ENCODE measurements around the gene EVI2B.

GRCh38 chr17:31328160-31328535 is 14.3 kb upstream of the EVI2B start:
- TF ChIP-seq CTCF (conservative IDR thresholded peaks at IDR 0.05; ENCODE audit: low read depth, low read length) (no peak), EZH2 (IDR thresholded peaks at IDR 0.05; ENCODE audit: low read length, unreplicated experiment) (no peak)

All from PC-3 (cell line).